K562 (cell line): ENCODE measurements around the gene ANKRD65. TPM values are rescaled to one million over a fixed set of nuclear protein-coding genes. Genes with fewer than 3 reads are reported as not detected.
"Not testable (repeated sequence)": the region's sequence is repeated elsewhere in the genome, so short reads cannot be mapped to it uniquely, and the experiment has no call there.

ENCODE experiments used
- ATAC-seq: fragments of 200-7000 bp; cut with Tn5 transposase; 3 replicates; pipeline ENCODE4 v1.9.1; 2020; ENCODE audit warnings: moderate library complexity
- BruUV-seq: library from RNA; stranded (reverse); fragments of 400-500 nt; replicated peaks from 2 replicates; lab custom pipeline; 2021; lab: Mats Ljungman, UMichigan
- CTCF ChIA-PET: fragments of 300-600 bp; formaldehyde crosslinking; extraction: SDS; loops from one replicate; lab custom pipeline; 2021; ENCODE audit warnings: low intra/inter-chr PET ratio; lab: Yijun Ruan, JAX
- POLR2A ChIA-PET: fragments of 300-600, 350-650 bp; sonication (Branson Sonifier 250); formaldehyde crosslinking; extraction: SDS; loops from one replicate; lab custom pipeline; 2021; ENCODE audit warnings: antibody characterized with exemption, inconsistent platforms; lab: Yijun Ruan, JAX
- DNase-seq, 4 experiments: peaks; one replicate each; pipeline versions ENCODE4 v3.0.0 to v3.0.0-alpha.2; 2011 to 2018; ENCODE audit warnings: low spot score in 3 of 4, mixed read lengths in 3 of 4; ENCODE audit errors: extremely low read depth in 1 of 4
- FAIRE-seq: peaks from 2 replicates; lab custom pipeline; 2011; peaks lifted over from hg19 to GRCh38; lab: Jason Lieb, UNC
- H2AFZ ChIP-seq: 2 replicates; pipeline ENCODE4 v1.6.0; 2011; ENCODE audit warnings: low read depth, low read length, control low read depth, inconsistent platforms
- H3K27ac ChIP-seq: fragments of 200-600 bp; 3 replicates; pipeline ENCODE4 v1.8.0; 2011; ENCODE audit warnings: low read depth, mild to moderate bottlenecking, control low read depth, inconsistent platforms, low read length, moderate library complexity, mixed read lengths; ENCODE audit errors: extremely low read depth
- H3K27me3 ChIP-seq, 2 experiments: fragments of 300-600 bp in 1 of 2; 2 replicates in 1 of 2; 3 replicates in 1 of 2; pipeline versions ENCODE4 v1.6.0 to v1.8.0; 2011; ENCODE audit warnings: inconsistent platforms in 2 of 2, low read length in 2 of 2, mild to moderate bottlenecking in 1 of 2, mixed read lengths in 1 of 2, moderate library complexity in 1 of 2; ENCODE audit not compliant: control insufficient read depth in 2 of 2, insufficient read depth in 2 of 2
- H3K36me3 ChIP-seq: fragments of 300-600 bp; 3 replicates; pipeline ENCODE4 v1.8.0; 2011; ENCODE audit warnings: mild to moderate bottlenecking, low read length, inconsistent platforms; ENCODE audit not compliant: control insufficient read depth, insufficient read depth
- H3K4me1 ChIP-seq, 2 experiments: fragments of 200-600 bp in 1 of 2; replicated peaks in 1 of 2; 2 replicates in 1 of 2; 3 replicates in 1 of 2; pipeline versions ENCODE4 v1.5.1 to v1.8.0; 2011; ENCODE audit warnings: inconsistent platforms in 2 of 2, low read length in 2 of 2, mild to moderate bottlenecking in 1 of 2, mixed read lengths in 1 of 2, moderate library complexity in 1 of 2; ENCODE audit not compliant: control insufficient read depth in 2 of 2, insufficient read depth in 2 of 2
- H3K4me2 ChIP-seq: 2 replicates; pipeline ENCODE4 v1.6.1; 2011; ENCODE audit warnings: low read length, control low read depth, inconsistent platforms, mixed read lengths; ENCODE audit not compliant: insufficient read depth
- H3K4me3 ChIP-seq: fragments of 200-600 bp; sonication (generic), shearing (Covaris generic); 2 replicates; pipeline ENCODE4 v1.5.1; 2016; ENCODE audit warnings: control low read depth, inconsistent platforms
- H3K79me2 ChIP-seq: fragments of 200-600 bp; 3 replicates; pipeline ENCODE4 v1.8.0; 2011; ENCODE audit warnings: low read length, inconsistent platforms; ENCODE audit not compliant: control insufficient read depth, insufficient read depth
- H3K9ac ChIP-seq, 2 experiments: 2 replicates each; pipeline versions ENCODE4 v1.6.0 to v1.6.1; 2011; ENCODE audit warnings: low read depth in 2 of 2, low read length in 2 of 2, control low read depth in 1 of 2, inconsistent platforms in 1 of 2, mild to moderate bottlenecking in 1 of 2, mixed read lengths in 1 of 2; ENCODE audit not compliant: insufficient read depth in 1 of 2
- H3K9me1 ChIP-seq: one replicate; pipeline ENCODE4 v1.6.0; 2011; ENCODE audit warnings: inconsistent platforms, mild to moderate bottlenecking, low read length, moderate library complexity; ENCODE audit not compliant: control insufficient read depth, insufficient read depth
- H3K9me3 ChIP-seq: replicated peaks from 2 replicates; pipeline ENCODE4 v1.5.1; 2011; ENCODE audit warnings: low read depth, low read length, inconsistent platforms; ENCODE audit not compliant: control insufficient read depth, insufficient read depth
- H4K20me1 ChIP-seq: replicated peaks from 2 replicates; pipeline ENCODE4 v1.6.1; 2011; ENCODE audit warnings: low read length, inconsistent platforms, mixed read lengths; ENCODE audit not compliant: control insufficient read depth, insufficient read depth
- HDAC1 ChIP-seq, 2 experiments: fragments of 450-650 bp; IDR thresholded peaks; 2 replicates each; pipeline ENCODE4 v1.6.1; 2016 to 2017; ENCODE audit warnings: inconsistent platforms in 1 of 2, mild to moderate bottlenecking in 1 of 2, moderate library complexity in 1 of 2
- HDAC2 ChIP-seq: fragments of 450-650 bp; IDR thresholded peaks from 2 replicates; pipeline ENCODE4 v1.6.1; 2016; ENCODE audit warnings: mild to moderate bottlenecking
- KDM1A ChIP-seq, 2 experiments: fragments of 450-650 bp; IDR thresholded peaks; 2 replicates each; pipeline ENCODE4 v1.6.1; 2016; ENCODE audit warnings: mild to moderate bottlenecking in 2 of 2
- TFE3 ChIP-seq: fragments of 450-650 bp; formaldehyde crosslinking; IDR thresholded peaks from 2 replicates; pipeline ENCODE4 v1.4.0; 2020; ENCODE audit warnings: mild to moderate bottlenecking, mixed read lengths
- WGBS: fragments of 100-300 bp; shearing (Covaris generic); methylation state at CpG from one replicate; pipeline ENCODE4 v1.1.6; 2016; ENCODE audit warnings: low coverage, mixed read lengths; ENCODE audit not compliant: insufficient coverage; ENCODE audit errors: missing lambda C conversion rate; 5-methylcytosine and 5-hydroxymethylcytosine counted together
- in situ Hi-C: fragments of 300-500 bp; cut with MboI; formaldehyde crosslinking; loops from 4 replicates; pipeline ENCODE4 v1.15.0; 2018; ENCODE audit warnings: inconsistent platforms, mixed read lengths
- intact Hi-C: fragments of 100-400 bp; cut with micrococcal nuclease; formaldehyde crosslinking; loops from 2 replicates; pipeline ENCODE4 v1.14.2; 2022
- polyA plus RNA-seq, 8 experiments: library from polyadenylated mRNA; depleted of rRNA in 4 of 8; stranded (reverse) in 5 of 8; unstranded in 3 of 8; fragments of >200 nt; fragmentation: Nextera tagmentation in 2 of 8; fragmentation: Illumina TruSeq in 1 of 8; extraction: Ambion mirVana in 2 of 8; extraction: Trizol in 1 of 8; gene quantifications; 2 replicates each; pipeline versions ENCODE4 v1.2.1 to v1.2.3, GENCODE V29; 2011 to 2014; ENCODE audit warnings: inconsistent platforms in 1 of 8, missing spikeins in 1 of 8
- total RNA-seq, 7 experiments: library from RNA; depleted of rRNA in 6 of 7; stranded (reverse); fragments of >200 nt in 6 of 7; fragmentation: Illumina TruSeq in 2 of 7; extraction: Trizol in 2 of 7; gene quantifications; 2 replicates each; pipeline versions ENCODE4 v1.2.1 to v1.2.3, GENCODE V29; 2011 to 2021; ENCODE audit warnings: low replicate concordance in 1 of 7

Gene ANKRD65
- total and polyA plus RNA-seq, 9 of the 15 experiments (the other 6 are each of a cell fraction or from before 2014, with no cell fraction given): not detected

GRCh38 chr1:1417825-1418463 lies 3.1 kb downstream of the ANKRD65 start:
- H2AFZ ChIP-seq, H3K79me2 ChIP-seq, H3K9me3 ChIP-seq, ATAC-seq, H4K20me1 ChIP-seq, H3K36me3 ChIP-seq, DNase-seq, FAIRE-seq, H3K9ac ChIP-seq, H3K4me3 ChIP-seq, H3K27ac ChIP-seq, H3K4me2 ChIP-seq, POLR2A ChIA-PET, in situ Hi-C loops, CTCF ChIA-PET, H3K9me1 ChIP-seq, H3K27me3 ChIP-seq, intact Hi-C loops, BruUV-seq: not testable (repeated sequence)
- TF ChIP-seq KDM1A (IDR thresholded peaks at IDR 0.05): peak; percentile 97 to 98
- peak; percentile 52 for TF ChIP-seq TFE3
- TF ChIP-seq HDAC1 (IDR thresholded peaks at IDR 0.05): peak in 1 of 2 experiments; percentile 78; a peak in 2 of 4 replicates
- TF ChIP-seq HDAC2: 0 out of 2 replicates have a peak, but pooled peaks have one; percentile 50
- WGBS: 66% methylated on average over 24 of the region's 25 CpGs
- peaks cover 3 to 25% of the 10 kb centered on the region in 2 experiments; a peak in 4 of 5 replicates for H3K4me1 ChIP-seq
